Measurements from ENCODE around the gene RCOR3.

Gene RCOR3

GRCh38 chr1:211292411-211292810 is 33.2 kb downstream of the RCOR3 start:
- Histone ChIP-seq H3K27me3 (replicated peaks; ENCODE audit: control insufficient read depth, insufficient read depth, low read length) (no peaks in the 10 kb centered on the region), H3K4me3 (replicated peaks; ENCODE audit: low read depth, low read length) (no peak overlapping the region), H3K36me3 (ENCODE audit: control insufficient read depth, insufficient read depth, low read length) (peaks cover 4% of the 10 kb centered on the region)
- no peak for TF ChIP-seq CTCF (IDR thresholded peaks at IDR 0.05; ENCODE audit: insufficient read depth, low read length, poor library complexity, severe bottlenecking)
- DNase-seq (ENCODE audit: extremely low read depth, insufficient read length), result no peak

GRCh38 chr1:211296396-211296795 is 37.2 kb downstream of the RCOR3 start:
- Histone ChIP-seq H3K4me3 (replicated peaks; ENCODE audit: low read depth, low read length) (no peak overlapping the region), H3K36me3 (ENCODE audit: control insufficient read depth, insufficient read depth, low read length) (peaks cover 3% of the 10 kb centered on the region; the same call in 1 of the 2 replicates), H3K27me3 (replicated peaks; ENCODE audit: control insufficient read depth, insufficient read depth, low read length) (no peaks in the 10 kb centered on the region)
- TF ChIP-seq CTCF (IDR thresholded peaks at IDR 0.05; ENCODE audit: insufficient read depth, low read length, poor library complexity, severe bottlenecking), result no peak
- no peak for DNase-seq (ENCODE audit: extremely low read depth, insufficient read length)

- H3K27me3 ChIP-seq (replicated peaks; ENCODE audit: control insufficient read depth, insufficient read depth, low read length), result no peaks in the 10 kb centered on the region
- no peaks in the 10 kb centered on the region; the same call in 1 of the 2 replicates for H3K36me3 ChIP-seq (ENCODE audit: control insufficient read depth, insufficient read depth, low read length)
- DNase-seq (ENCODE audit: extremely low read depth, insufficient read length), result peak; percentile 44
- H3K4me3 ChIP-seq (replicated peaks; ENCODE audit: low read depth, low read length), result no peak overlapping the region
- no peak for TF ChIP-seq CTCF (IDR thresholded peaks at IDR 0.05; ENCODE audit: insufficient read depth, low read length, poor library complexity, severe bottlenecking)
Measured at GRCh38 chr1:211305044-211305443, 45.9 kb downstream of the RCOR3 start.

GRCh38 chr1:211309617-211310016 is 50.5 kb downstream of the RCOR3 start:
- Histone ChIP-seq H3K27me3 (replicated peaks; ENCODE audit: control insufficient read depth, insufficient read depth, low read length) (no peaks in the 10 kb centered on the region), H3K36me3 (ENCODE audit: control insufficient read depth, insufficient read depth, low read length) (peaks cover 3% of the 10 kb centered on the region), H3K4me3 (replicated peaks; ENCODE audit: low read depth, low read length) (no peak overlapping the region)
- no peak for DNase-seq (ENCODE audit: extremely low read depth, insufficient read length)
- TF ChIP-seq CTCF (IDR thresholded peaks at IDR 0.05; ENCODE audit: insufficient read depth, low read length, poor library complexity, severe bottlenecking), result no peak

GRCh38 chr1:211313392-211313791 is 54.2 kb downstream of the RCOR3 start:
- H3K36me3 ChIP-seq (ENCODE audit: control insufficient read depth, insufficient read depth, low read length), result peaks cover 3% of the 10 kb centered on the region
- no peaks in the 10 kb centered on the region for H3K27me3 ChIP-seq (replicated peaks; ENCODE audit: control insufficient read depth, insufficient read depth, low read length)
- no peak for TF ChIP-seq CTCF (IDR thresholded peaks at IDR 0.05; ENCODE audit: insufficient read depth, low read length, poor library complexity, severe bottlenecking)
- no peak for DNase-seq (ENCODE audit: extremely low read depth, insufficient read length)
- H3K4me3 ChIP-seq (replicated peaks; ENCODE audit: low read depth, low read length), result no peak overlapping the region
